GM13976 (cell line): Measurements from ENCODE around the gene CASZ1.

Experiments
- DNase-seq: peaks from one replicate; pipeline ENCODE4 v3.0.0; 2012; ENCODE audit warnings: low spot score
- in situ Hi-C: fragments of 300-500 bp; cut with MboI; formaldehyde crosslinking; loops from one replicate; pipeline ENCODE4 v1.12.0; 2022; ENCODE audit warnings: low sequenced_read_pairs, mixed read lengths, inconsistent platforms; ENCODE audit not compliant: unreplicated experiment
- TF ChIP-seq, protein P1 (sequence below): IDR thresholded peaks from 2 replicates; pipeline ENCODE4 v1.5.1; 2012; ENCODE audit warnings: borderline replicate concordance, mild to moderate bottlenecking; ENCODE audit not compliant: insufficient read depth; ENCODE audit errors: extremely low read depth, missing control alignments, control extremely low read depth

The CASZ1 gene

DNA sequence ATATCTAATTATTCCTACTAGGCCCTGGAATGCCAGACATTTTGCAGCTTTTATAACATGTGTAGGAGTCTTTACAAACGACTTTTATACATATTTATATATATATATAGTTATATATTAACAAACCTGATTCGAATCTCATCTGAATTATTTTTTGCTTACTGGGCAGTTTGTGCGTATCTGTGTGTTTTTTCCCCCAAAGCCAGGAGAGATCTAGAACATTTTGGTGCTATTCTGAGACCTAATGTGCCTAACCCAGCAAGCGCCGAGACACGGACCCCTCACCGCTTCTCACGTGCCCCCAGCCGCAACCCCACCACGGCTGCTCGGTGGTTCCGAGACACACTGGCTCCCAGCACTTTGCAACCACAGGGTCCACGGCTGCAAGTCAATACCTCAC is 54.8 kb downstream of the CASZ1 start:
- in situ Hi-C loops: no loop called here
- no peak for DNase-seq
- TF ChIP-seq, protein P1, sequence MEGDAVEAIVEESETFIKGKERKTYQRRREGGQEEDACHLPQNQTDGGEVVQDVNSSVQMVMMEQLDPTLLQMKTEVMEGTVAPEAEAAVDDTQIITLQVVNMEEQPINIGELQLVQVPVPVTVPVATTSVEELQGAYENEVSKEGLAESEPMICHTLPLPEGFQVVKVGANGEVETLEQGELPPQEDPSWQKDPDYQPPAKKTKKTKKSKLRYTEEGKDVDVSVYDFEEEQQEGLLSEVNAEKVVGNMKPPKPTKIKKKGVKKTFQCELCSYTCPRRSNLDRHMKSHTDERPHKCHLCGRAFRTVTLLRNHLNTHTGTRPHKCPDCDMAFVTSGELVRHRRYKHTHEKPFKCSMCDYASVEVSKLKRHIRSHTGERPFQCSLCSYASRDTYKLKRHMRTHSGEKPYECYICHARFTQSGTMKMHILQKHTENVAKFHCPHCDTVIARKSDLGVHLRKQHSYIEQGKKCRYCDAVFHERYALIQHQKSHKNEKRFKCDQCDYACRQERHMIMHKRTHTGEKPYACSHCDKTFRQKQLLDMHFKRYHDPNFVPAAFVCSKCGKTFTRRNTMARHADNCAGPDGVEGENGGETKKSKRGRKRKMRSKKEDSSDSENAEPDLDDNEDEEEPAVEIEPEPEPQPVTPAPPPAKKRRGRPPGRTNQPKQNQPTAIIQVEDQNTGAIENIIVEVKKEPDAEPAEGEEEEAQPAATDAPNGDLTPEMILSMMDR: no peak

DNA sequence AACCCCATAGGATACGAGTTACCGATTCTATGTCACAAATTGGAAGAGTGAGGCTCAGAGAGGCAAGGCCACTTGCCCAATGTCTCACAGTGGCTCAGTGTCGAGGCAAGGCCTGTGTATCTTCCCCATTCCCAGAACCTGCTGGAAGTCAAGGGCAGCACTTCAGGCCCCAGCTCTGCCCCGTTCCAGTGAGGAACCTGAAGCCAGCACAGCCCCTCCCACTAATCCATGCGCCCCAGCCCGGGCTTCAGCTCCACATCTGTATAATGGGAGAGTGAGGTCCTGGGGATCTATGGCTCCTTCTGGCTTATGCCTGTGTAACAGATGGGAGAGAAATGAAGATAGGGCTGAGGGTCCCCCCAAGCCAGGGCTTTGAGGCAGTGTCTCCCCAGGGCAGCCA is 56.3 kb downstream of the CASZ1 start:
- TF ChIP-seq, protein P1: no peak
- in situ Hi-C loops: no loop called here

GRCh38 chr1:10739589-10739988 is 56.9 kb downstream of the CASZ1 start:
- TF ChIP-seq, protein P1: no peak
- in situ Hi-C loops: no loop called here
- DNase-seq: no peak

More for the DNA sequence above, 56.3 kb downstream of the CASZ1 start:
- no peak for DNase-seq

DNA sequence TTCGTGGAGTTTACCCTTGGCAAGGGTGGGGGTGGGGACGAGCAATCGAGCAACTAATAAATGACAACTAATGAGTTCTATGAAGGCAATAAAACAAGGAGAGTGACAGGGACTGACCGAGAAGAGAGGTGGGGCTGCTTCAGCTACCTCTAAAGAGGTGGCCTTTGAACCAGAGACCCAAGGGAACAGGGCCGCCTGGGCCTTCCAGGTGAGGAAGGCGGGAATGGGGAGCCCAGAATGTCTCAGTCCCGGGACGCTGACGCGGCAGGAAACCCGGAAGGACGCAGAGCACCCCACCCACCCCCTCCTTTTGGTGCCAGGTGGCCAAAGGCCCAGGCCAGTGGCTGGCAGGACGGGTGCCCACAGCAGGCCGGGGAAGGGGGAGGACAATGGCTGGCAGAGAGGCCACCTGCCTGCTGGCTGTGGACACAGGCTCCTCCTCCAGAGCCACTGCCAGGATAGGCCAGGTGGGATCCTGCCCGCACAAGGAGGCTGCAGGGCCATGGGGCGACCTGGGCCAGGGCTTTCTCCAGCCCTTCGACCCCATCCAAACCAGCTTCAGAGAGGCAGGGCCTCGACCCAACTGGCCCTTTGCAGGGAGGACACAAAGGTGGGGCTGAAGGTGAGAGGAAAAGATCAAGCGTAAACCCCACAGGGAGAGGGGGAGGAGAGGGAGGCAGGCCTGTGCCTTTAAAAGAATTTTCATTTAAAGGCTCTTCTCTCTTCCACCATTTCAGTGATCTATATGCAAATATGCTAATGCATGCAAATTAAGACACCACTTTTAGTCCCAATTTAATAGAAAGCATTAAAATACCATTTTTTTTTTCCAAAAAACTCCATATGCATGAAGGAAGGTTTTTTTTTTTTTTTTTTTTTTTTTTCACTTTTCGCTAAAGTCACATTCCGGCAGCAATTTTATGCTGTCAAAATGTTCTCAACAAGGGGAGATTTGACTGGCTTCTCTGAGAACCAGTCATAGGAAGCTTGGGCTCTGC is 58.1 kb downstream of the CASZ1 start:
- DNase-seq: no peak
- TF ChIP-seq, protein P1: no peak
- in situ Hi-C loops: no loop called here

GRCh38 chr1:10737651-10738050 is 58.8 kb downstream of the CASZ1 start:
- no peak for DNase-seq
- in situ Hi-C loops: no loop called here
- TF ChIP-seq, protein P1: no peak

GRCh38 chr1:10736634-10737586 is 59.5 kb downstream of the CASZ1 start:
- TF ChIP-seq, protein P1: no peak
- no peak for DNase-seq
- in situ Hi-C loops: no loop called here
